SK-N-SH treated with all-trans-retinoic acid at 6 μM for 48 hours (cell line): ENCODE measurements around the gene MYBL2.

ENCODE experiments used
- ATAC-seq: fragments of 200-7000 bp; cut with Tn5 transposase; 3 replicates; pipeline ENCODE4 v1.9.1; 2020; ENCODE audit warnings: mild to moderate bottlenecking, moderate library complexity
- ARNTL ChIP-seq: fragments of 450-650 bp; formaldehyde crosslinking; IDR thresholded peaks from 2 replicates; pipeline ENCODE4 v1.5.0; 2020; ENCODE audit warnings: low read depth, mild to moderate bottlenecking, moderate library complexity, borderline replicate concordance
- BACH2 ChIP-seq: fragments of 250-450 bp; sonication (Bioruptor Pico); IDR thresholded peaks from 2 replicates; pipeline ENCODE4 v1.9.0; 2021; ENCODE audit warnings: mild to moderate bottlenecking, borderline replicate concordance
- CSDC2 ChIP-seq: fragments of 250-450 bp; sonication (Bioruptor Pico); IDR thresholded peaks from 2 replicates; pipeline ENCODE4 v1.5.0; 2020; ENCODE audit warnings: mild to moderate bottlenecking, moderate library complexity
- ESRRG ChIP-seq: fragments of 250-450 bp; sonication (Bioruptor Pico); IDR thresholded peaks from 2 replicates; pipeline ENCODE4 v1.6.1; 2021; ENCODE audit warnings: mild to moderate bottlenecking
- GLIS3 ChIP-seq: fragments of 250-450 bp; sonication (Bioruptor Pico); IDR thresholded peaks from 2 replicates; pipeline ENCODE4 v1.5.0; 2020; ENCODE audit warnings: mild to moderate bottlenecking, moderate library complexity
- ISL1 ChIP-seq: fragments of 250-450 bp; sonication (Bioruptor Pico); IDR thresholded peaks from 2 replicates; pipeline ENCODE4 v2.1.2; 2022; ENCODE audit warnings: mild to moderate bottlenecking, moderate library complexity
- OSR1 ChIP-seq: fragments of 250-450 bp; sonication (Bioruptor Pico); IDR thresholded peaks from 2 replicates; pipeline ENCODE4 v1.8.0; 2022; ENCODE audit warnings: moderate library complexity, mild to moderate bottlenecking, inconsistent platforms
- RARB ChIP-seq: fragments of 250-450 bp; sonication (Bioruptor Pico); IDR thresholded peaks from 2 replicates; pipeline ENCODE4 v1.8.0; 2021; ENCODE audit warnings: mild to moderate bottlenecking, moderate library complexity
- SNAI2 ChIP-seq: fragments of 250-450 bp; sonication (Bioruptor Pico); IDR thresholded peaks from 2 replicates; pipeline ENCODE4 v1.5.0; 2020; ENCODE audit warnings: mild to moderate bottlenecking, moderate library complexity
- TCF4 ChIP-seq: fragments of 250-450 bp; sonication (Bioruptor Pico); IDR thresholded peaks from 2 replicates; pipeline ENCODE4 v1.8.0; 2021; ENCODE audit warnings: mild to moderate bottlenecking, moderate library complexity, borderline replicate concordance
- TOX ChIP-seq: fragments of 250-450 bp; sonication (Bioruptor Pico); IDR thresholded peaks from 2 replicates; pipeline ENCODE4 v1.8.0; 2021; ENCODE audit warnings: mild to moderate bottlenecking, moderate library complexity, borderline replicate concordance
- ZC3H10 ChIP-seq: fragments of 250-450 bp; sonication (Bioruptor Pico); IDR thresholded peaks from 2 replicates; pipeline ENCODE4 v1.5.1; 2021; ENCODE audit warnings: mild to moderate bottlenecking, moderate library complexity
- ZFP3 ChIP-seq: fragments of 250-450 bp; sonication (Bioruptor Pico); IDR thresholded peaks from 2 replicates; pipeline ENCODE4 v1.5.0; 2020; ENCODE audit warnings: mild to moderate bottlenecking, moderate library complexity
- ZFP30 ChIP-seq: fragments of 450-650 bp; formaldehyde crosslinking; IDR thresholded peaks from 2 replicates; pipeline ENCODE4 v1.5.0; 2022; ENCODE audit warnings: mild to moderate bottlenecking, moderate library complexity
- ZNF70 ChIP-seq: fragments of 450-650 bp; formaldehyde crosslinking; IDR thresholded peaks from 2 replicates; pipeline ENCODE4 v1.5.0; 2020; ENCODE audit warnings: mild to moderate bottlenecking, moderate library complexity
- ZNF8 ChIP-seq: fragments of 450-650 bp; formaldehyde crosslinking; IDR thresholded peaks from 2 replicates; pipeline ENCODE4 v1.5.0; 2020; ENCODE audit warnings: mild to moderate bottlenecking, moderate library complexity
- TF ChIP-seq, protein P1 (sequence below): fragments of 250-450 bp; sonication (Bioruptor Pico); IDR thresholded peaks from 2 replicates; pipeline ENCODE4 v1.8.0; 2020; ENCODE audit warnings: mild to moderate bottlenecking, moderate library complexity, borderline replicate concordance
- TF ChIP-seq, protein P2 (sequence below): fragments of 250-450 bp; sonication (Bioruptor Pico); IDR thresholded peaks from 2 replicates; pipeline ENCODE4 v1.8.0; 2021; ENCODE audit warnings: low read depth, mild to moderate bottlenecking, moderate library complexity, borderline replicate concordance
- TF ChIP-seq, protein P3 (sequence below): fragments of 250-450 bp; sonication (Bioruptor Pico); IDR thresholded peaks from 2 replicates; pipeline ENCODE4 v1.5.0; 2020; ENCODE audit warnings: mild to moderate bottlenecking, moderate library complexity
- TF ChIP-seq, protein P4 (sequence below): fragments of 250-450 bp; sonication (Bioruptor Pico); IDR thresholded peaks from 2 replicates; pipeline ENCODE4 v1.5.1; 2020; ENCODE audit warnings: low read depth, mild to moderate bottlenecking, moderate library complexity

The MYBL2 gene

DNA sequence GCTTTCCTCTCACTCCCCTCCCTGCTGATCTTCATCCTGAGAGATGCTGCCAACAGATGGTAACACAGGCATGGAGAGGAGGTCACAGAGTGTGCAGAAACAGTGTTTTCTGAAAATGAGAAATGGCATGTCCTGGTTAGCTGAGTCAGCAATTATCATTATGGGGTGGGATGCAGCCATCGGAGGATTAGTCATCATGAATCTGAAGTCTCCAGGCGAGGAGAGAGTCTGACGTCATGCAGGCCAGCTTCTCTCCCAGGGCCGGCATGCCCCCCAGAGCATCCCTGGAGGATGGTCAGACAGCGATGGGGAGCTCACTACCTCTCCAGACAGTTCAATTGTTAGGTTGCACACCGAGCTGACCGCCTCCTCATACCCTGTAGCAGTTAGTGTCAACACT, 64.6 kb downstream of the MYBL2 start:
- TF ChIP-seq, protein P1, sequence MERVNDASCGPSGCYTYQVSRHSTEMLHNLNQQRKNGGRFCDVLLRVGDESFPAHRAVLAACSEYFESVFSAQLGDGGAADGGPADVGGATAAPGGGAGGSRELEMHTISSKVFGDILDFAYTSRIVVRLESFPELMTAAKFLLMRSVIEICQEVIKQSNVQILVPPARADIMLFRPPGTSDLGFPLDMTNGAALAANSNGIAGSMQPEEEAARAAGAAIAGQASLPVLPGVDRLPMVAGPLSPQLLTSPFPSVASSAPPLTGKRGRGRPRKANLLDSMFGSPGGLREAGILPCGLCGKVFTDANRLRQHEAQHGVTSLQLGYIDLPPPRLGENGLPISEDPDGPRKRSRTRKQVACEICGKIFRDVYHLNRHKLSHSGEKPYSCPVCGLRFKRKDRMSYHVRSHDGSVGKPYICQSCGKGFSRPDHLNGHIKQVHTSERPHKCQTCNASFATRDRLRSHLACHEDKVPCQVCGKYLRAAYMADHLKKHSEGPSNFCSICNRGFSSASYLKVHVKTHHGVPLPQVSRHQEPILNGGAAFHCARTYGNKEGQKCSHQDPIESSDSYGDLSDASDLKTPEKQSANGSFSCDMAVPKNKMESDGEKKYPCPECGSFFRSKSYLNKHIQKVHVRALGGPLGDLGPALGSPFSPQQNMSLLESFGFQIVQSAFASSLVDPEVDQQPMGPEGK (CRISPR knock-in tag): no peak
- no peak for TF ChIP-seq RARB (CRISPR knock-in tag)
- no peak for TF ChIP-seq ZFP30 (CRISPR knock-in tag)
- TF ChIP-seq, protein P2, sequence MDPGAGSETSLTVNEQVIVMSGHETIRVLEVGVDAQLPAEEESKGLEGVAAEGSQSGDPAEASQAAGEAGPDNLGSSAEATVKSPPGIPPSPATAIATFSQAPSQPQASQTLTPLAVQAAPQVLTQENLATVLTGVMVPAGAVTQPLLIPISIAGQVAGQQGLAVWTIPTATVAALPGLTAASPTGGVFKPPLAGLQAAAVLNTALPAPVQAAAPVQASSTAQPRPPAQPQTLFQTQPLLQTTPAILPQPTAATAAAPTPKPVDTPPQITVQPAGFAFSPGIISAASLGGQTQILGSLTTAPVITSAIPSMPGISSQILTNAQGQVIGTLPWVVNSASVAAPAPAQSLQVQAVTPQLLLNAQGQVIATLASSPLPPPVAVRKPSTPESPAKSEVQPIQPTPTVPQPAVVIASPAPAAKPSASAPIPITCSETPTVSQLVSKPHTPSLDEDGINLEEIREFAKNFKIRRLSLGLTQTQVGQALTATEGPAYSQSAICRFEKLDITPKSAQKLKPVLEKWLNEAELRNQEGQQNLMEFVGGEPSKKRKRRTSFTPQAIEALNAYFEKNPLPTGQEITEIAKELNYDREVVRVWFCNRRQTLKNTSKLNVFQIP (CRISPR knock-in tag): no peak
- TF ChIP-seq, protein P3, sequence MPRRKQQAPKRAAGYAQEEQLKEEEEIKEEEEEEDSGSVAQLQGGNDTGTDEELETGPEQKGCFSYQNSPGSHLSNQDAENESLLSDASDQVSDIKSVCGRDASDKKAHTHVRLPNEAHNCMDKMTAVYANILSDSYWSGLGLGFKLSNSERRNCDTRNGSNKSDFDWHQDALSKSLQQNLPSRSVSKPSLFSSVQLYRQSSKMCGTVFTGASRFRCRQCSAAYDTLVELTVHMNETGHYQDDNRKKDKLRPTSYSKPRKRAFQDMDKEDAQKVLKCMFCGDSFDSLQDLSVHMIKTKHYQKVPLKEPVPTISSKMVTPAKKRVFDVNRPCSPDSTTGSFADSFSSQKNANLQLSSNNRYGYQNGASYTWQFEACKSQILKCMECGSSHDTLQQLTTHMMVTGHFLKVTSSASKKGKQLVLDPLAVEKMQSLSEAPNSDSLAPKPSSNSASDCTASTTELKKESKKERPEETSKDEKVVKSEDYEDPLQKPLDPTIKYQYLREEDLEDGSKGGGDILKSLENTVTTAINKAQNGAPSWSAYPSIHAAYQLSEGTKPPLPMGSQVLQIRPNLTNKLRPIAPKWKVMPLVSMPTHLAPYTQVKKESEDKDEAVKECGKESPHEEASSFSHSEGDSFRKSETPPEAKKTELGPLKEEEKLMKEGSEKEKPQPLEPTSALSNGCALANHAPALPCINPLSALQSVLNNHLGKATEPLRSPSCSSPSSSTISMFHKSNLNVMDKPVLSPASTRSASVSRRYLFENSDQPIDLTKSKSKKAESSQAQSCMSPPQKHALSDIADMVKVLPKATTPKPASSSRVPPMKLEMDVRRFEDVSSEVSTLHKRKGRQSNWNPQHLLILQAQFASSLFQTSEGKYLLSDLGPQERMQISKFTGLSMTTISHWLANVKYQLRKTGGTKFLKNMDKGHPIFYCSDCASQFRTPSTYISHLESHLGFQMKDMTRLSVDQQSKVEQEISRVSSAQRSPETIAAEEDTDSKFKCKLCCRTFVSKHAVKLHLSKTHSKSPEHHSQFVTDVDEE (CRISPR knock-in tag): no peak
- TF ChIP-seq ESRRG (CRISPR knock-in tag): no peak
- no peak for TF ChIP-seq ZFP3 (CRISPR knock-in tag)
- no peak for TF ChIP-seq ZNF8 (CRISPR knock-in tag)
- no peak for TF ChIP-seq GLIS3 (CRISPR knock-in tag)
- TF ChIP-seq SNAI2 (CRISPR knock-in tag): no peak
- TF ChIP-seq TOX (CRISPR knock-in tag): no peak
- TF ChIP-seq ISL1 (CRISPR knock-in tag): no peak
- no peak for TF ChIP-seq BACH2 (CRISPR knock-in tag)
- TF ChIP-seq, all 23 proteins: peak for 0
- peak; percentile 86 for ATAC-seq

DNA sequence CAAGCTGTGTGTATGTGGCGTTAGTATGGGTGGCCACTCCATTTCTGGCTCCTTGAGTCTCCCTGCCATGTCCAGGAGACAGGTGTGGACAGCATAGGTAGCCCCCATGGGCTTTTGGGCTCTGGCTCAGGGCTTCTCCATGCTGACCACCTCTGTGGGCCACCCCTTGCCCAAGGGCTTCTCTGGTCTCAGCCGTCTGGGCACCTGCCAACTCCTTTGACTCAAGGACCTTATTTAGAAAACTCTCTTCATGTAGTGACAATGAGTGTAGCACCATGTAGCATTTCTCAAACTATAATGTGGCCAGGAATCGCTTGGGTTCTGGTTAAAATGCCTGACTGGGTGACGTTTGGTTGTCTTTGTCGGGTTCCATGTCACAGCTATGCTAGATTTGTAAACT, 65.0 kb downstream of the MYBL2 start:
- ATAC-seq: no peak
- no peak for TF ChIP-seq TOX (CRISPR knock-in tag)
- TF ChIP-seq ZFP30 (CRISPR knock-in tag): no peak
- TF ChIP-seq GLIS3 (CRISPR knock-in tag): no peak
- no peak for TF ChIP-seq ZC3H10 (CRISPR knock-in tag)
- TF ChIP-seq TCF4 (CRISPR knock-in tag): no peak
- no peak for TF ChIP-seq CSDC2 (CRISPR knock-in tag)
- TF ChIP-seq RARB (CRISPR knock-in tag): no peak
- no peak for TF ChIP-seq ESRRG (CRISPR knock-in tag)
- TF ChIP-seq ZNF70 (CRISPR knock-in tag): no peak
- TF ChIP-seq, protein P4, sequence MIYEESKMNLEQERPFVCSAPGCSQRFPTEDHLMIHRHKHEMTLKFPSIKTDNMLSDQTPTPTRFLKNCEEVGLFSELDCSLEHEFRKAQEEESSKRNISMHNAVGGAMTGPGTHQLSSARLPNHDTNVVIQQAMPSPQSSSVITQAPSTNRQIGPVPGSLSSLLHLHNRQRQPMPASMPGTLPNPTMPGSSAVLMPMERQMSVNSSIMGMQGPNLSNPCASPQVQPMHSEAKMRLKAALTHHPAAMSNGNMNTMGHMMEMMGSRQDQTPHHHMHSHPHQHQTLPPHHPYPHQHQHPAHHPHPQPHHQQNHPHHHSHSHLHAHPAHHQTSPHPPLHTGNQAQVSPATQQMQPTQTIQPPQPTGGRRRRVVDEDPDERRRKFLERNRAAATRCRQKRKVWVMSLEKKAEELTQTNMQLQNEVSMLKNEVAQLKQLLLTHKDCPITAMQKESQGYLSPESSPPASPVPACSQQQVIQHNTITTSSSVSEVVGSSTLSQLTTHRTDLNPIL: no peak
- TF ChIP-seq, protein P2 (CRISPR knock-in tag): no peak
- TF ChIP-seq OSR1 (CRISPR knock-in tag): no peak
- no peak for TF ChIP-seq ZNF8 (CRISPR knock-in tag)
- no peak for TF ChIP-seq ARNTL (CRISPR knock-in tag)

DNA sequence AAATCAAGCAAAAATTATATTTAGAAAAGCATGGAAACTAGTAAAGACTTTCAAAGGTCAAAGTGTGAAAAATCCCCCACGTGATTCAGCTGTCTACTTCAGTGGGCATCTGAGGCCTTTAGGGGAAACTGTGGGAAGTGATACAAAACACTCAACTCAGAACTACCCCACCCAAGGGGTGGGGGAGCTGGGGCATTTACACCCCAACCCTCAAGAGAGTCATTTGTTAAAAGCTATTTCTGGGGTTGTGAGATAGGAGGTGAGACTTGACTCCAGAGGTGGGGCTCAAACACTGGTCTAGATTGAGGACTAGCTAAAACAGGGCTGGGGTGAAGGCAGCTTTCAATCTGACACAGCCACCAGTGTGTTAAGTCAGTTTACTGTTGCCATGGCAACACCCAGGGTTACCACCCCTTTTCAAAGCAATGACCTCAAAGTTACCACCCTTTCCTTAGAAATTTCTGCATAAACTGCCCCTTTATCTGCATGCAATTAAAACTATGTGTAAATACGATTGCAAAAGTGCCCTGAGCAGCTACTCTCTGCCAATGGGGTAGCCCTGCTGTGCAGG, 69.8 kb downstream of the MYBL2 start:
- ATAC-seq: no peak
- TF ChIP-seq, protein P1 (CRISPR knock-in tag): no peak
- TF ChIP-seq, protein P3 (CRISPR knock-in tag): no peak
- TF ChIP-seq, protein P2 (CRISPR knock-in tag): no peak
- TF ChIP-seq RARB (CRISPR knock-in tag): no peak
- TF ChIP-seq CSDC2 (CRISPR knock-in tag): no peak
- TF ChIP-seq, all 23 proteins: peak for 0
